Left colon (tissue), 2 donors: ENCODE measurements around the gene ZNF775. TPM values are rescaled to one million over a fixed set of nuclear protein-coding genes. Genes with fewer than 3 reads are reported as not detected.

ENCODE experiments used
- ATAC-seq: fragments of 200-7000 bp; cut with Tn5 transposase; one replicate; pipeline ENCODE4 v1.9.1; 2020; ENCODE audit warnings: mild to moderate bottlenecking, moderate library complexity
- DNase-seq, 2 donors: peaks; one replicate each; pipeline ENCODE4 v3.0.0-alpha.2; 2020
- intact Hi-C, 2 donors: fragments of 100-400 bp; cut with DNase I in 1 of 2; cut with micrococcal nuclease in 1 of 2; formaldehyde crosslinking; loops; one replicate each; pipeline versions ENCODE4 v1.11.2 to v1.14.0; 2022; cut with DNase I, micrococcal nuclease
- total RNA-seq, 2 donors: library from RNA; stranded (reverse); fragmentation: NEBNext Ultra II Directional; extraction: Animal tissue kit (Norgen Biotek cat#: 25700); gene quantifications; one replicate each; pipeline ENCODE4 v1.2.1, GENCODE V29; 2021
- donor health status: DM: no; HTN: no; CAD: no.
- donor health status: DM: yes; HTN: yes; CAD: no.

ZNF775 gene
- total RNA-seq, 2 donors from 2014 or later, result 7.1 to 8.7 TPM

GRCh38 chr7:150365194-150365593 is 13.9 kb upstream of the ZNF775 start:
- peak in 1 of 2 donors; percentile 13 for DNase-seq

GRCh38 chr7:150365673-150366398 is 13.3 kb upstream of the ZNF775 start:
- DNase-seq, result peak in 1 of 2 donors; percentile 25
- intact Hi-C loops, result no loop called here
- no peak for ATAC-seq

More at GRCh38 chr7:150365194-150365593, 13.9 kb upstream of the ZNF775 start:
- no peak for ATAC-seq
- intact Hi-C loops, result no loop called here

GRCh38 chr7:150367677-150368095 is 11.4 kb upstream of the ZNF775 start:
- peak; percentile 55 for ATAC-seq
- intact Hi-C loops, result no loop called here
- DNase-seq, result no peak

DNA sequence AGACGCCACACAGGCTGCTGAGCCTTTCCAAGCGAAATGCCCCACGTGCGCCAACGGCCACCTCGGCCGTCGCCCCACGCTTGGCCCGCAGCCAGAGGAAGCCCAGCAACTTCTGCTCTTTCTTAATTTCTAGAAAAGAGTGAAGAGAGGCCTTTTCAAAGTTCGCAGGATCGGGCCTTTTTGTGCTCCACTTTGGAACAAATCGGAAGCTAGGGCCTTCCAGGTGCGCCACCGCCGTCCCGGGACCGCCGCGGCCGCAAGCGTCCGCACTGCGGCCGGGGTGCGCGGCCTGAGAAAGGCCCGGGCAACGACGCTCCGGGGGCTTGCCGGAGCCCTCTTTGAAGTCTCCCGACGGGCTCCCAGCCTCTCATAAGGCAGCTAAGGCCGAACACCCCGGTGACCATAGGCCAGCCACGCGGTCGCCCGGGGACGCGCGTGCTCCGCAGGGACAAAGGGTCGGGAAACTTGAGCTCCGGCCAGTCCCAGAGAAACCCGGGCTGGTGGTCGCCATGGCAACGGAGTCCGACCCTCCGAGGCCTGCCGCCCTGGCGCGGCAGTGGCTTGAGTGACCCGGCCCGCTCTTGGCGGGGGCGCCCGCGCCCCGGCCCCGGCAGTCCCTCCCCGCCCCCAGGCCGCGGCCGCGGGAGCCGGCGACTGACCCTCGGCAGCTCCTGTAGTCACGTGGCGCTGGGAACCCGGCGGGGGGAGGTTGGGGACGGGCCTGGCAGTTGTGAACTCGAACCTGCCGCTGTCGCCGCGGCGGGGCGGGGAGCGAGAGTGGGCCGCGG is 10.8 kb upstream of the ZNF775 start, which contains the start of gene REPIN1:
Gene REPIN1 (plus strand): TSS at position 727 of the 788 bp plus-strand sequence. CDS start 890 bp downstream, outside the sequence.
- peak; percentile 94 for DNase-seq
- ATAC-seq, result peak; percentile 56
- intact Hi-C loops, result no loop called here

DNA sequence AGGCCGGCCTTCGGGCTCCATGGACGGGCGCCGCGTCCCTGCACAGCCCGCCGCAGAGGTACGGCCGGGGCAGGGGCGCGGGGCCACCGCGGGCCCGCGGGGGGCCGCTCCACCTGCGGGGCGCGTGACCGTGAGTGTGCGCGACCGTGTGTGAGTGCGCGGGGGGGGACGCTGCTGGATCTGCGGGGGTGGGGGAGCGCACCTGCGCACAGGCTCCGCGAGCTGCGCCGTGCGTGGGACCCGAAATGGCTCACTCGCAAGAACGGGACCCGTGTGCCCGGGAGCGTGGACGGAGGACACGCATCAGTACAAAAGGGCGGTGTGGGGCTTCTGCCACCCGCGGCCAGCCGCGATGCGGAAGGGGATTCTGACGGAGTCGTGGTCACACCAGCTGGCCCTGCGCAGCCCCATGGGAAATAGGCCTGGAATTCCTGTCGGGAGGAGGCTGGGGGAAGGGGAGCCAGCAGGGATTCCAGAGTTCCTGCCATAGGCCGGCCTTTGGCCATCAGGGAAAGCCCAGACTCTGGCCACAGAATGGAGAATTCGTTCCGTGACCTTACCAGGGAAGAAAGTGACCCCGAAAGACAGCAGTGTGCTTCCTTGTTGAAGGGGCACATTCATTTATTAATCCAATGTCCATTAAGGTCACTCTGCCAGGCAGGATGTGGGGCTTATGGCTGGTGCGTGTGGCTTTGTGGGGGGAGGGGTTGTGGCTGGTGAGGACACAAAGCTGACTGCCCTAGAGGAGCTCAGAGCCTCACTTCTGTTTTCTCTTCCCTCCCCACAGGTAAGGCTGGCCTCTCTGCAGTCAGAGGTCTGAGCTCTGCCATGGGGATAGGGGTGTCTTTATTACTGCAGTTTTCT is 10.0 kb upstream of the ZNF775 start:
- ATAC-seq (peak; percentile 22), DNase-seq (peak; percentile 68 to 74)
- intact Hi-C loops, result no loop called here

DNA sequence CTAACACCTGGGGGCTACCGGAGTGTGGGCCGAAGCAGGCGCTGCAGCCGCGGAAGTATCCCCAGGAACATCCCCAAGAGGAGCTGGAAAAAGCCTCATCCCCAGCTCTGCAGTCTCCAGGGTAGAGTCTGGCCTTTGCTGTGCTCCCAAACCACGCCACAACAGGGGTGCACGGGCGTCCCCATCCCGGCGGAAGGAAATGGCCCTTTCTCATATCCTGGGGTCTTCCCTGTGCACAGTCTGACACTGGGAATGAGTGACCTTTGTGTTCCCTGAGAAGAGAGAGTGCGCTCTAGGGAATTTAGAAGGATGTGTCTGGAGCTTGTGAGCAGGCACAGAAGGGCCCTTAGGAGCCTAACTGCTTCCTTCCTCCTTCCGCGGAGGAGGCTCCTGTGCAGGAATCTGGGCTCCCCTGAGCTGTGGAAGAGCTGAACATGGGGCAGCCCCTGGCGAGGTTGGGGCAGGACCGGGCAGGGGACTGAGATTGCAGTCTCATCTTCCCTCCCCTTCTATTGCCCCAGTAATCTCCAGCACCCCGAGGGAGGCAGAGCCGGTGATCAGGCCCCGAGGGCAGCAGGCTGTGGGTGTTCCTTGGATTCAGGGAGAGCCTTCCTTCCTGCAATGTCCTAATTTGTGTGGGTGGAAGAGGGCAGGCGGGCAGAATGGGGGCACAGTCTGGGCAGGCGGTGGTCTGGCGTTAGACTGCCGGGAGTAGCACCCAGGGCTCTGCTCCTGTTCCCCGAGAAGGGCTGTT is 9.2 kb upstream of the ZNF775 start:
- intact Hi-C loops, result no loop called here
- DNase-seq, result peak in 1 of 2 donors; percentile 29
- peak; percentile 7 for ATAC-seq

GRCh38 chr7:150370612-150371071 is 8.5 kb upstream of the ZNF775 start:
- ATAC-seq (no peak), DNase-seq (peak in 1 of 2 donors; percentile 31)
- intact Hi-C loops, result no loop called here

GRCh38 chr7:150371131-150371995 is 7.8 kb upstream of the ZNF775 start:
- intact Hi-C loops, result no loop called here
- DNase-seq (peak in 1 of 2 donors; percentile 28), ATAC-seq (no peak)

- peak in 1 of 2 donors; percentile 50 for DNase-seq
- peak; percentile 1 for ATAC-seq
- intact Hi-C loops, result no loop called here
Measured at GRCh38 chr7:150371996-150372270, 7.2 kb upstream of the ZNF775 start.

DNA sequence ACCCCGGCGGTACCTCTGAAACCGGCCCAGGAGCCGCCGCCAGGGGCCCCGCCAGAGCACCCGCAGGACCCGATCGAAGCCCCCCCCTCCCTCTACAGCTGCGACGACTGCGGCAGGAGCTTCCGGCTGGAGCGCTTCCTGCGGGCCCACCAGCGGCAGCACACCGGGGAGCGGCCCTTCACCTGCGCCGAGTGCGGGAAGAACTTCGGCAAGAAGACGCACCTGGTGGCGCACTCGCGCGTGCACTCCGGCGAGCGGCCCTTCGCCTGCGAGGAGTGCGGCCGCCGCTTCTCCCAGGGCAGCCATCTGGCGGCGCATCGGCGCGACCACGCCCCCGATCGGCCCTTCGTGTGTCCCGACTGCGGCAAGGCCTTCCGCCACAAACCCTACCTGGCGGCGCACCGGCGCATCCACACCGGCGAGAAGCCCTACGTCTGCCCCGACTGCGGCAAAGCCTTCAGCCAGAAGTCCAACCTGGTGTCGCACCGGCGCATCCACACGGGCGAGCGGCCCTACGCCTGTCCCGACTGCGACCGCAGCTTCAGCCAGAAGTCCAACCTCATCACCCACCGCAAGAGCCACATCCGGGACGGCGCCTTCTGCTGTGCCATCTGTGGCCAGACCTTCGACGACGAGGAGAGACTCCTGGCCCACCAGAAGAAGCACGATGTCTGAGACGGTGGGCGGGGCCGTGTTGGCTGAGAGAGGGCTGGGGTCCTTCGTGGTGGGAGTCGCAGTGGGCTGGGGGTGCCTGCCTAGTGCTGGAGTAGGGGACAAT is 6.7 kb upstream of the ZNF775 start:
- intact Hi-C loops, result no loop called here
- peak; percentile 56 to 80 for DNase-seq
- peak; percentile 40 for ATAC-seq

DNA sequence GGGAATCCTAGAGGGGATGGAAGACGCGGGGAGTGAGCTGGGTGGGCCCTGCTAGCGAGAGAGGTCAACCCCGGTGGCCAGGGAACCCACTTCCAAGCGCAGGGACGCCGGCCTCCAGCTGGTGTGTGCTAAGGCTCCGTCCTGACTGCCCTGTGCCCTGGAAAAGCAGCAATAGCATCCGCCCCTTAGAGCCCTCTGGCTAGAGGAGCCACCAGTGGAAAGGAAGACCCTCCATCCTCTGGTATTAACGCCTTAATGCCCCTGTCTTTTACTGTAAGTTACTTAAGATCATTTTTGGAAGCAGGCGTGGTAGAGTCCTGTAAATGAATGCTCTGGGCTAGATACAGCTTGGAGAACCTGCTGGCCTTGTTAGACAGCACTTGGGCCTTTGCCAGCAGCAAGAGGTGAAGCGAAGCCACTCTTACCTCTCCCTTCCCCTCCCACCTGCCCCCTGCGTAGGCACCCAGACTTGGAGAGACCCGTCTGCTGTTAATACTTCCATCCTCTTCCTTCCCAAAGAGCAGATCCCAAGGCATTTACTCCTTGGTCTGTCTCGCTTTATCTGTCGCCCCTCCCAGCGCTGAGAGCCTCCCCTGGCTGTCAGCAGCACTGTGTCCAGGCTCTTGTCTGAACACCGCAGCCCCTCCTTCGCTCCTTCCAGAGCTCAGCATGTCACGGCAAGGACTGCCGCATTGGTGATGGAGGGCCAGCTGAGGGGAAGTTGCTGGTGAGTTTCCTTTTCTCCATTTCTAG is 5.9 kb upstream of the ZNF775 start:
- intact Hi-C loops, result no loop called here
- ATAC-seq (peak; percentile 6), DNase-seq (peak; percentile 63 to 70)

GRCh38 chr7:150374026-150374425 is 5.1 kb upstream of the ZNF775 start:
- ATAC-seq, result no peak
- DNase-seq, result peak in 1 of 2 donors; percentile 25

DNA sequence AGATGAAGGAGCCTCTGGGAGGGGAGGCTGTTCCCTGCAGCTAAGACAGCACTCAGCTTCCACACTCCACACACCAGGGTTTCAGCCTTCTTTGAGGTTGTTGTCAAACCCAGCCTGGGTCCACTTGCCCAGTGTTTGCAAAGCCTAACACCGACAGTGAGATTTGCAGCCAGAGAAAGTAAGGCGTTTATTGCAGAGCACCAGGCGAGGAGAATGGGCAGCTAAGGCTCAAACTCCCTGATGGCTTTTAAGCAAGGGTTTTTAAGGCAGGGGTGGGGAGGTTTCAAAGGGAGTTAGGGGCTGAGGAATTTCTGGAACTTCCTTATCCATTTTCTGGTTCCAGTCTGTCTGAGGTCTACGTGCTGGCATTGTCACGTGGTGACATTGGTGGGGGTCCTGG is 4.7 kb upstream of the ZNF775 start:
- peak in 1 of 2 donors; percentile 19 for DNase-seq
- no peak for ATAC-seq
- intact Hi-C loops, result no loop called here

More at GRCh38 chr7:150374026-150374425, 5.1 kb upstream of the ZNF775 start:
- intact Hi-C loops, result no loop called here

DNA sequence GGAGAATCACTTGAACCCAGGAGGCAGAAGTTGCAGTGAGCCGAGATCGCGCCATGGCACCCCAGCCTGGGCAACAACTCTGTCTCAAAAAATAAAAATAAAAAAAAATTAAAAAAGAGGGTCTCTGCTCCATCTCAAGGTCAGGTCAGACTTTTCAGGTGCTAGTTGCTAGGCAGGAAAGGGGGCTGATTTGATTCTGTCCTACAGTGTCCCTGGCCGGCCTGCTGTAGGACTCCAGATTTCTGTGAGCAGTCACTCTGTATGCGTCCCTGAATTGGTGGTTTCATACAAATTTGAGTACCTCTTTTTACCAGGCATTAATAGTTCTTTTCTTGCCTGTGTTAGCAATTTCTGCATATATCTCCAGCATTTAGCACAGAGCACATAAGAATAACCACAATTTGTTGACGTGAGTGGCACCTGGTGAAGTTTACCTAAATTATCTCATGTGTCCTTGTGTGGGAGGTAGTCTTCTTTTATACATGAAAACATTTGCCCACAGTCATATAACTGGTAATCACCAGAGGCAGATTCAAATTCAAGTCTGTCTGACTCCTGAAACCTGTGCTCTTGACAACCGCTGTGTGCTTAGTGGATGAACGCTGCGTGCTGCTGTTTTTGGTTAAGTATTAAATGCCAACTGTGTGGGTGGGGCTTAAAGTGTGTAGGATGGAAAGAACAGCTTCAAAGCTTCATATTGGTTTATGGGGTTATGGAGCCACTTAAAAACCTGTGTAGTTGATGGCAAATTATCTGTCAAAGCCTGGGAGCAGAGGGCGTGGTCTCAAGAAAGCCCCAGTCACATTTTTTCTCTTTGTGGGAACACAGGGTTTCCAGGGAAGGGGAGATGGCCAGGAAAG is 3.2 kb upstream of the ZNF775 start:
- peak; percentile 65 to 75 for DNase-seq
- intact Hi-C loops, result no loop called here
- peak; percentile 6 for ATAC-seq

GRCh38 chr7:150376560-150376959 is 2.6 kb upstream of the ZNF775 start:
- intact Hi-C loops, result no loop called here
- DNase-seq (no peak), ATAC-seq (no peak)
